Parathyroid adenoma (tissue), 2 donors: Measurements from ENCODE around the gene ACOX1.

Source experiments
- H2AFZ ChIP-seq: fragments of 300-600 bp; sonication (generic); one replicate; pipeline ENCODE4 v1.7.0; 2017; ENCODE audit warnings: antibody characterized with exemption, mild to moderate bottlenecking
- H3K27ac ChIP-seq: fragments of 300-600 bp; sonication (generic); one replicate; pipeline ENCODE4 v1.7.0; 2017
- H3K27me3 ChIP-seq: fragments of 300-600 bp; sonication (generic); one replicate; pipeline ENCODE4 v1.7.0; 2017; ENCODE audit warnings: low read length; ENCODE audit not compliant: control insufficient read depth, insufficient read depth
- H3K36me3 ChIP-seq: fragments of 300-600 bp; sonication (generic); one replicate; pipeline ENCODE4 v1.7.0; 2017; ENCODE audit warnings: low read length; ENCODE audit not compliant: control insufficient read depth, insufficient read depth
- H3K4me1 ChIP-seq: fragments of 300-600 bp; sonication (generic); one replicate; pipeline ENCODE4 v1.7.0; 2017; ENCODE audit warnings: control low read depth
- H3K4me2 ChIP-seq: fragments of 300-600 bp; sonication (generic); one replicate; pipeline ENCODE4 v1.7.0; 2017; ENCODE audit warnings: low read length
- H3K4me3 ChIP-seq: fragments of 300-600 bp; sonication (generic); one replicate; pipeline ENCODE4 v1.7.0; 2017; ENCODE audit warnings: low read depth, low read length
- H3K79me2 ChIP-seq: fragments of 300-600 bp; sonication (generic); one replicate; pipeline ENCODE4 v1.7.0; 2017; ENCODE audit warnings: control low read depth
- H3K9ac ChIP-seq: fragments of 300-600 bp; sonication (generic); one replicate; pipeline ENCODE4 v1.7.0; 2017; ENCODE audit warnings: mild to moderate bottlenecking
- H3K9me3 ChIP-seq: fragments of 300-600 bp; sonication (generic); one replicate; pipeline ENCODE4 v1.7.0; 2017; ENCODE audit warnings: low read length; ENCODE audit not compliant: control insufficient read depth
- CTCF ChIP-seq: fragments of 300-600 bp; sonication (generic); IDR thresholded peaks from one replicate; pipeline ENCODE4 v1.7.0; 2017; ENCODE audit warnings: antibody characterized with exemption, mild to moderate bottlenecking
- donor health status: primary hyperparathyroidism.

ACOX1 gene

GRCh38 chr17:75917141-75917916 is 61.6 kb downstream of the ACOX1 start:
- Histone ChIP-seq H3K36me3 (no peaks in the 10 kb centered on the region), H3K79me2 (no peaks in the 10 kb centered on the region), H3K27me3 (no peaks in the 10 kb centered on the region), H3K9me3 (no peaks in the 10 kb centered on the region), H2AFZ (no peak overlapping the region), H3K9ac (no peak overlapping the region), H3K4me3 (no peak overlapping the region), H3K4me1 (no peaks in the 10 kb centered on the region), H3K27ac (no peak overlapping the region), H3K4me2 (no peak overlapping the region)
- TF ChIP-seq CTCF, result no peak

- no peaks in the 10 kb centered on the region for H3K9me3 ChIP-seq
- H3K36me3 ChIP-seq, result no peaks in the 10 kb centered on the region
- TF ChIP-seq CTCF, result no peak
- H3K4me3 ChIP-seq, result no peak overlapping the region
- H3K9ac ChIP-seq, result no peak overlapping the region
- no peaks in the 10 kb centered on the region for H3K79me2 ChIP-seq
- H3K27ac ChIP-seq, result no peak overlapping the region
- H2AFZ ChIP-seq, result no peak overlapping the region
- no peaks in the 10 kb centered on the region for H3K27me3 ChIP-seq
- no peaks in the 10 kb centered on the region for H3K4me1 ChIP-seq
- H3K4me2 ChIP-seq, result no peak overlapping the region
Observed at GRCh38 chr17:75915268-75915667, 63.7 kb downstream of the ACOX1 start.

GRCh38 chr17:75914643-75915267 is 64.2 kb downstream of the ACOX1 start:
- H3K4me3 ChIP-seq, result no peak overlapping the region
- no peak overlapping the region for H2AFZ ChIP-seq
- H3K27ac ChIP-seq, result no peak overlapping the region
- H3K4me1 ChIP-seq, result no peaks in the 10 kb centered on the region
- no peaks in the 10 kb centered on the region for H3K36me3 ChIP-seq
- H3K79me2 ChIP-seq, result no peaks in the 10 kb centered on the region
- no peaks in the 10 kb centered on the region for H3K9me3 ChIP-seq
- no peaks in the 10 kb centered on the region for H3K27me3 ChIP-seq
- TF ChIP-seq CTCF, result no peak
- no peak overlapping the region for H3K9ac ChIP-seq
- no peak overlapping the region for H3K4me2 ChIP-seq

- H3K9ac ChIP-seq, result no peak overlapping the region
- no peaks in the 10 kb centered on the region for H3K4me1 ChIP-seq
- no peak overlapping the region for H3K4me2 ChIP-seq
- H3K9me3 ChIP-seq, result no peaks in the 10 kb centered on the region
- no peaks in the 10 kb centered on the region for H3K79me2 ChIP-seq
- H3K36me3 ChIP-seq, result no peaks in the 10 kb centered on the region
- H3K4me3 ChIP-seq, result no peak overlapping the region
- no peak overlapping the region for H2AFZ ChIP-seq
- no peak for TF ChIP-seq CTCF
- no peak overlapping the region for H3K27ac ChIP-seq
- H3K27me3 ChIP-seq, result no peaks in the 10 kb centered on the region
Observed at GRCh38 chr17:75913537-75914210, 65.3 kb downstream of the ACOX1 start.
